Measurements from ENCODE around the gene HYKK. TPM values are rescaled to one million over a fixed set of nuclear protein-coding genes. Genes with fewer than 3 reads are reported as not detected.

HYKK gene
- total RNA-seq, 1 donor from 2014 or later: 3.9 TPM

- TF ChIP-seq CTCF (IDR thresholded peaks at IDR 0.05; ENCODE audit: insufficient read depth, low read length, poor library complexity, severe bottlenecking): no peak
- H3K36me3 ChIP-seq (ENCODE audit: control insufficient read depth, insufficient read depth, low read length): peaks cover 2% of the 10 kb centered on the region
- H3K27me3 ChIP-seq (ENCODE audit: control insufficient read depth, insufficient read depth, low read length): no peaks in the 10 kb centered on the region
These were observed 27.7 kb upstream of the HYKK start for GRCh38 chr15:78479650-78480049.

GRCh38 chr15:78481917-78482316 is 25.5 kb upstream of the HYKK start:
- no peak for TF ChIP-seq CTCF (IDR thresholded peaks at IDR 0.05; ENCODE audit: insufficient read depth, low read length, poor library complexity, severe bottlenecking)
- Histone ChIP-seq H3K36me3 (ENCODE audit: control insufficient read depth, insufficient read depth, low read length) (peaks cover 2% of the 10 kb centered on the region), H3K27me3 (ENCODE audit: control insufficient read depth, insufficient read depth, low read length) (no peaks in the 10 kb centered on the region), H3K4me3 (ENCODE audit: low read depth, low read length) (no peak overlapping the region)
- no peak for DNase-seq (ENCODE audit: low read depth)

More at GRCh38 chr15:78479650-78480049, 27.7 kb upstream of the HYKK start:
- no peak for DNase-seq (ENCODE audit: low read depth)
- H3K4me3 ChIP-seq (ENCODE audit: low read depth, low read length): no peak overlapping the region

- DNase-seq (ENCODE audit: low read depth): no peak
- H3K36me3 ChIP-seq (ENCODE audit: control insufficient read depth, insufficient read depth, low read length): peaks cover 1% of the 10 kb centered on the region
- no peak overlapping the region for H3K4me3 ChIP-seq (ENCODE audit: low read depth, low read length)
- TF ChIP-seq CTCF (IDR thresholded peaks at IDR 0.05; ENCODE audit: insufficient read depth, low read length, poor library complexity, severe bottlenecking): no peak
- H3K27me3 ChIP-seq (ENCODE audit: control insufficient read depth, insufficient read depth, low read length): no peaks in the 10 kb centered on the region
These were observed 14.5 kb upstream of the HYKK start for GRCh38 chr15:78492872-78493271.

GRCh38 chr15:78501857-78502256 is 5.5 kb upstream of the HYKK start:
- Histone ChIP-seq H3K4me3 (ENCODE audit: low read depth, low read length) (no peak overlapping the region), H3K27me3 (ENCODE audit: control insufficient read depth, insufficient read depth, low read length) (no peaks in the 10 kb centered on the region), H3K36me3 (ENCODE audit: control insufficient read depth, insufficient read depth, low read length) (no peaks in the 10 kb centered on the region)
- no peak for DNase-seq (ENCODE audit: low read depth)
- TF ChIP-seq CTCF (IDR thresholded peaks at IDR 0.05; ENCODE audit: insufficient read depth, low read length, poor library complexity, severe bottlenecking): no peak

- no peak for DNase-seq (ENCODE audit: low read depth)
- TF ChIP-seq CTCF (IDR thresholded peaks at IDR 0.05; ENCODE audit: insufficient read depth, low read length, poor library complexity, severe bottlenecking): no peak
- Histone ChIP-seq H3K27me3 (ENCODE audit: control insufficient read depth, insufficient read depth, low read length) (no peaks in the 10 kb centered on the region), H3K36me3 (ENCODE audit: control insufficient read depth, insufficient read depth, low read length) (no peaks in the 10 kb centered on the region), H3K4me3 (ENCODE audit: low read depth, low read length) (no peak overlapping the region)
These were observed 4.7 kb upstream of the HYKK start for GRCh38 chr15:78502641-78503040.

GRCh38 chr15:78507831-78508160 is 419 bp downstream of the HYKK start:
- no peak for TF ChIP-seq CTCF (IDR thresholded peaks at IDR 0.05; ENCODE audit: insufficient read depth, low read length, poor library complexity, severe bottlenecking)
- Histone ChIP-seq H3K36me3 (ENCODE audit: control insufficient read depth, insufficient read depth, low read length) (no peaks in the 10 kb centered on the region), H3K4me3 (ENCODE audit: low read depth, low read length) (peak overlapping the region; percentile 70), H3K27me3 (ENCODE audit: control insufficient read depth, insufficient read depth, low read length) (no peaks in the 10 kb centered on the region)
- no peak for DNase-seq (ENCODE audit: low read depth)
